Naive thymus-derived CD8-positive, alpha-beta T cell (primary cell): ENCODE measurements around the gene ZNF93. TPM values are rescaled to one million over a fixed set of nuclear protein-coding genes. Genes with fewer than 3 reads are reported as not detected.
"Not testable (repeated sequence)": the region's sequence is repeated elsewhere in the genome, so short reads cannot be mapped to it uniquely, and the experiment has no call there.

ENCODE experiments used
- ATAC-seq, 2 donors: fragments of 150-1000 bp; cut with Tn5 transposase in 1 of 2; sonication (Bioruptor Pico), chemical (Tn5 transposase) in 1 of 2; 1 replicate in 1 of 2; 2 replicates in 1 of 2; pipeline ENCODE4 v1.10.0; 2021; ENCODE audit warnings: mild to moderate bottlenecking in 2 of 2, moderate library complexity in 2 of 2
- POLR2A ChIA-PET: fragments of 350-600 bp; sonication (Branson Sonifier 250); formaldehyde crosslinking; loops from one replicate; lab custom pipeline; 2021; ENCODE audit warnings: antibody characterized with exemption; lab: Charles Lee
- DNase-seq, 10 donors: peaks; one replicate each; pipeline versions ENCODE4 v3.0.0 to v3.0.0-alpha.2; 2020 to 2022
- H3K27ac Mint-ChIP-seq, 10 donors: one replicate each; pipeline ENCODE4 v1.8.0; 2020 to 2022; ENCODE audit warnings: mild to moderate bottlenecking in 10 of 10, mixed read lengths in 10 of 10, moderate library complexity in 4 of 10, inconsistent platforms in 1 of 10
- H3K27me3 Mint-ChIP-seq, 5 donors: one replicate each; pipeline ENCODE4 v1.8.0; 2021 to 2022; ENCODE audit warnings: mixed read lengths in 5 of 5
- H3K36me3 Mint-ChIP-seq, 3 donors: one replicate each; pipeline ENCODE4 v1.8.0; 2020 to 2022; ENCODE audit warnings: mixed read lengths in 3 of 3, mild to moderate bottlenecking in 2 of 3, inconsistent platforms in 1 of 3
- H3K4me1 Mint-ChIP-seq, 4 donors: one replicate each; pipeline ENCODE4 v1.8.0; 2021 to 2022; ENCODE audit warnings: mixed read lengths in 4 of 4
- H3K4me3 Mint-ChIP-seq, 10 donors: one replicate each; pipeline ENCODE4 v1.8.0; 2020 to 2022; ENCODE audit warnings: mild to moderate bottlenecking in 10 of 10, mixed read lengths in 10 of 10, moderate library complexity in 6 of 10, inconsistent platforms in 1 of 10
- H3K9me3 Mint-ChIP-seq, 9 donors: one replicate each; pipeline ENCODE4 v1.8.0; 2020 to 2022; ENCODE audit warnings: mixed read lengths in 9 of 9, mild to moderate bottlenecking in 3 of 9, inconsistent platforms in 1 of 9, moderate library complexity in 1 of 9
- polyA plus RNA-seq, 3 donors: library from polyadenylated mRNA; unstranded; fragments of 300-500 nt; fragmentation: Illumina TruSeq; gene quantifications; one replicate each; pipeline ENCODE4 v1.2.3, GENCODE V29; 2021
- total RNA-seq, 8 experiments: library from RNA in 2 of 8; stranded (reverse) in 2 of 8; gene quantifications; one replicate each; pipeline ENCODE4 v1.2.3 and lab custom pipeline; 2021 to 2026

Gene ZNF93
- total and polyA plus RNA-seq, 5 experiments from 2014 or later, result 7.7 to 12.5 (median 11.5) TPM

GRCh38 chr19:19884583-19884982 is 16.2 kb upstream of the ZNF93 start:
- POLR2A ChIA-PET, result no interaction called here
- peaks cover 0 to 54% (median 10%) of the 10 kb centered on the region in 9 donors for H3K9me3 Mint-ChIP-seq

GRCh38 chr19:19892055-19892941 is 8.4 kb upstream of the ZNF93 start:
- Mint-ChIP-seq H3K9me3 (peaks cover 12 to 87% (median 42%) of the 10 kb centered on the region in 9 donors), H3K4me3 (peak overlapping the region in 2 of 10 donors; percentile 14 to 41), H3K36me3 (peaks cover 38 to 56% (median 44%) of the 10 kb centered on the region in 3 donors)
- H3K4me1 Mint-ChIP-seq, DNase-seq, H3K27me3 Mint-ChIP-seq, POLR2A ChIA-PET, ATAC-seq, H3K27ac Mint-ChIP-seq: not testable (repeated sequence)

More at GRCh38 chr19:19884583-19884982, 16.2 kb upstream of the ZNF93 start:
- ATAC-seq (no peak), DNase-seq (no peak)
- no peaks in the 10 kb centered on the region for H3K4me1 Mint-ChIP-seq
- H3K27me3 Mint-ChIP-seq, result no peaks in the 10 kb centered on the region
- H3K27ac Mint-ChIP-seq, result no peak overlapping the region
- H3K36me3 Mint-ChIP-seq, result peaks cover 30 to 76% (median 68%) of the 10 kb centered on the region in 3 donors
- H3K4me3 Mint-ChIP-seq, result no peak overlapping the region

- DNase-seq (peak in 1 of 10 donors; percentile 6), ATAC-seq (peak; percentile 14 to 17)
- POLR2A ChIA-PET, result interaction anchor here (0.6 to 5.2 kb wide), 16 partner anchors 11 to 240 kb away, joined by 3 to 39 read pairs (median 8); partner anchors contain the start of genes ATP13A1, ZNF101, ZNF14 and ZNF253
- Mint-ChIP-seq H3K4me1 (peaks cover 18 to 34% (median 30%) of the 10 kb centered on the region in 4 donors), H3K9me3 (peaks cover 9 to 45% (median 27%) of the 10 kb centered on the region in 9 donors), H3K27ac (peak overlapping the region; percentile 80 to 98 (median 95)), H3K36me3 (peaks cover 2 to 25% (median 8%) of the 10 kb centered on the region in 3 donors), H3K27me3 (no peaks in the 10 kb centered on the region), H3K4me3 (peak overlapping the region; percentile 92 to 100 (median 96))
Measured at GRCh38 chr19:19900139-19900728, 512 bp upstream of the ZNF93 start.

- not testable (repeated sequence) for H3K27me3 Mint-ChIP-seq, H3K9me3 Mint-ChIP-seq, ATAC-seq, H3K4me3 Mint-ChIP-seq, H3K27ac Mint-ChIP-seq, DNase-seq
- H3K36me3 Mint-ChIP-seq, result peaks cover 3 to 22% (median 21%) of the 10 kb centered on the region in 3 donors
- peaks cover 17 to 29% (median 20%) of the 10 kb centered on the region in 4 donors for H3K4me1 Mint-ChIP-seq
- POLR2A ChIA-PET, result interaction anchor here (0.9 kb wide), 1 partner anchor 131 kb away, joined by 4 read pairs; no protein-coding TSS in a partner anchor
Measured at GRCh38 chr19:19907551-19907950, 6.8 kb downstream of the ZNF93 start.

- Mint-ChIP-seq H3K4me1 (peaks cover 10 to 20% (median 12%) of the 10 kb centered on the region in 4 donors), H3K27me3 (no peaks in the 10 kb centered on the region), H3K9me3 (no peaks in the 10 kb centered on the region), H3K4me3 (no peak overlapping the region), H3K27ac (no peak overlapping the region), H3K36me3 (peaks cover 3 to 26% (median 21%) of the 10 kb centered on the region in 3 donors)
- POLR2A ChIA-PET, result no interaction called here
- no peak for ATAC-seq
- no peak for DNase-seq
Measured at GRCh38 chr19:19909654-19910053, 8.9 kb downstream of the ZNF93 start.

GRCh38 chr19:19911150-19911549 is 10.4 kb downstream of the ZNF93 start:
- no peak overlapping the region for H3K27ac Mint-ChIP-seq
- no peaks in the 10 kb centered on the region for H3K27me3 Mint-ChIP-seq
- H3K36me3 Mint-ChIP-seq, result peaks cover 3 to 34% (median 18%) of the 10 kb centered on the region in 3 donors
- POLR2A ChIA-PET, result interaction anchor here (0.6 kb wide), 1 partner anchor 203 kb away, joined by 3 read pairs; no protein-coding TSS in a partner anchor
- H3K4me1 Mint-ChIP-seq, result peaks cover 1 to 8% (median 4%) of the 10 kb centered on the region in 4 donors
- DNase-seq, result no peak
- H3K4me3 Mint-ChIP-seq, result no peak overlapping the region
- no peaks in the 10 kb centered on the region for H3K9me3 Mint-ChIP-seq
- no peak for ATAC-seq

- no peak overlapping the region for H3K27ac Mint-ChIP-seq
- H3K4me1 Mint-ChIP-seq, result peaks cover 0 to 8% (median 2%) of the 10 kb centered on the region in 4 donors
- no peak overlapping the region for H3K4me3 Mint-ChIP-seq
- ATAC-seq, result no peak
- peaks cover 6 to 43% (median 37%) of the 10 kb centered on the region in 3 donors for H3K36me3 Mint-ChIP-seq
- H3K9me3 Mint-ChIP-seq, result peaks cover 0 to 7% (median 0%) of the 10 kb centered on the region in 9 donors
- no peaks in the 10 kb centered on the region for H3K27me3 Mint-ChIP-seq
- POLR2A ChIA-PET, result no interaction called here
- no peak for DNase-seq
Measured at GRCh38 chr19:19914596-19914995, 13.8 kb downstream of the ZNF93 start.

GRCh38 chr19:19930417-19930816 is 29.7 kb downstream of the ZNF93 start:
- not testable (repeated sequence) for H3K27ac Mint-ChIP-seq
- peaks cover 34 to 71% (median 58%) of the 10 kb centered on the region in 3 donors for H3K36me3 Mint-ChIP-seq

GRCh38 chr19:19933432-19934314 is 32.9 kb downstream of the ZNF93 start:
- DNase-seq, ATAC-seq, POLR2A ChIA-PET, H3K4me1 Mint-ChIP-seq, H3K27me3 Mint-ChIP-seq, H3K27ac Mint-ChIP-seq: not testable (repeated sequence)
- H3K4me3 Mint-ChIP-seq, result peak overlapping the region in 1 of 10 donors; percentile 8
- H3K36me3 Mint-ChIP-seq, result peaks cover 32 to 45% (median 37%) of the 10 kb centered on the region in 3 donors
- peaks cover 0 to 78% (median 40%) of the 10 kb centered on the region in 9 donors for H3K9me3 Mint-ChIP-seq

More at GRCh38 chr19:19930417-19930816, 29.7 kb downstream of the ZNF93 start:
- H3K4me1 Mint-ChIP-seq, POLR2A ChIA-PET, ATAC-seq, H3K4me3 Mint-ChIP-seq, H3K27me3 Mint-ChIP-seq: not testable (repeated sequence)
- peak in 7 of 10 donors; percentile 1 to 34 (median 9) for DNase-seq
- peaks cover 0 to 72% (median 32%) of the 10 kb centered on the region in 9 donors for H3K9me3 Mint-ChIP-seq

- Mint-ChIP-seq H3K36me3 (peaks cover 18 to 44% (median 32%) of the 10 kb centered on the region in 3 donors), H3K4me1 (peaks cover 0 to 2% (median 0%) of the 10 kb centered on the region in 4 donors)
- DNase-seq, result no peak
Measured at GRCh38 chr19:19937403-19937802, 36.7 kb downstream of the ZNF93 start.

GRCh38 chr19:19938449-19938848 is 37.7 kb downstream of the ZNF93 start:
- POLR2A ChIA-PET, result no interaction called here
- Mint-ChIP-seq H3K27me3 (no peaks in the 10 kb centered on the region), H3K36me3 (peaks cover 7 to 39% (median 29%) of the 10 kb centered on the region in 3 donors), H3K4me1 (peaks cover 0 to 2% (median 0%) of the 10 kb centered on the region in 4 donors), H3K9me3 (peaks cover 0 to 90% (median 47%) of the 10 kb centered on the region in 9 donors), H3K4me3 (no peak overlapping the region), H3K27ac (no peak overlapping the region)
- ATAC-seq (no peak), DNase-seq (no peak)

More at GRCh38 chr19:19937403-19937802, 36.7 kb downstream of the ZNF93 start:
- no peak overlapping the region for H3K4me3 Mint-ChIP-seq
- H3K27ac Mint-ChIP-seq, result no peak overlapping the region
- H3K27me3 Mint-ChIP-seq, result no peaks in the 10 kb centered on the region
- H3K9me3 Mint-ChIP-seq, result peaks cover 0 to 92% (median 52%) of the 10 kb centered on the region in 9 donors
- POLR2A ChIA-PET, result no interaction called here
- ATAC-seq, result no peak
